Lower leg skin (tissue), 4 donors: ENCODE measurements around the gene GAREM1. TPM values are rescaled to one million over a fixed set of nuclear protein-coding genes. Genes with fewer than 3 reads are reported as not detected.
A peak's percentile ranks its signal among the peaks of the same experiment; 100 is the strongest.

Experiments
- DNase-seq, 2 donors: peaks; one replicate each; pipeline ENCODE4 v3.0.0-alpha.2; 2019; ENCODE audit warnings: low spot score in 2 of 2
- H3K4me3 ChIP-seq: fragments of 200-600 bp; sonication (generic); 2 replicates; pipeline ENCODE4 v1.5.1; 2017; ENCODE audit warnings: mild to moderate bottlenecking, low read depth; ENCODE audit not compliant: poor library complexity, severe bottlenecking
- POLR2A ChIP-seq, 2 donors: fragments of 450-650 bp; IDR thresholded peaks; one replicate each; pipeline ENCODE4 v1.6.1; 2016 to 2017; ENCODE audit warnings: antibody characterized with exemption in 2 of 2, mild to moderate bottlenecking in 1 of 2, moderate library complexity in 1 of 2
- WGBS, 2 donors: methylation state at CpG; one replicate each; pipeline ENCODE4 v1.1.5; 2018; 5-methylcytosine and 5-hydroxymethylcytosine counted together
- intact Hi-C: fragments of 100-400 bp; cut with DNase I; formaldehyde crosslinking; loops from one replicate; pipeline ENCODE4 v1.15.0; 2023; ENCODE audit warnings: low total_unique reads
- total RNA-seq, 4 donors: library from RNA; depleted of rRNA; stranded (reverse); fragments of >200 nt; gene quantifications; one replicate each; pipeline ENCODE4 v1.1.0, GENCODE V29; 2016
- TF ChIP-seq, protein P1 (sequence below), 3 donors: fragments of 450-650 bp; IDR thresholded peaks; one replicate each; pipeline ENCODE4 v1.5.1; 2016; ENCODE audit warnings: antibody characterized with exemption in 3 of 3, mild to moderate bottlenecking in 3 of 3, moderate library complexity in 2 of 3

Gene GAREM1
- total RNA-seq, 4 donors from 2014 or later: 41.1 to 70.9 (median 49.6) TPM

DNA sequence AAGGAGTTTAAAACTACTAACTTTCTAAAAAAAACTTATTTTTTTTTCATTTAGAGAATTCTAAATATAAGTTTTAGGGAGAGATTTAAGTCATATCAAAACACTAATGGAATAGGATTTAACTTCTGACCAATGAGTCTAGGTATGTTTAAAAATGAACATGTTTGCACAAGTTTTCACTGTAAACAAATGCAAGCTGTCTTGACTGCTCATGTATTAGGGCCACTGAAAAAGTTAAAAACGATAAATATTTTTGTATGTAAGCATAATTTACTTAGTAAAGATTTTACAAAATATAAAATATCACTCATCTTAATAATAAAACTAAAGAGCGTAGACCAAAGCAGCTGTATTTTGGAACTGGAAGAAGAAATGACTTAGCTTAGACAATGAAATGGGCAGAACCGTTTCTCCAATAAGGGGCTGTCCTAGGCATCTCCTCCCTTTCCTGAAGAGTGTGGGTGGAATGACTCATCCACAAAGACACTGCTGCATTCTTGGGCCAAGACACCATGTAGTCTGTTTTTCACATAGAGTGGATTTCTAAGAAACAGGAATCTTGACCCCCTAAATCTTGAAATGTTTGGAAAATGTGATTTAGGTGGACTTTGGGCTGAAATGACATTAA lies 162.1 kb downstream of the GAREM1 start:
- no peak for TF ChIP-seq POLR2A (IDR thresholded peaks at IDR 0.05)
- TF ChIP-seq, protein P1, sequence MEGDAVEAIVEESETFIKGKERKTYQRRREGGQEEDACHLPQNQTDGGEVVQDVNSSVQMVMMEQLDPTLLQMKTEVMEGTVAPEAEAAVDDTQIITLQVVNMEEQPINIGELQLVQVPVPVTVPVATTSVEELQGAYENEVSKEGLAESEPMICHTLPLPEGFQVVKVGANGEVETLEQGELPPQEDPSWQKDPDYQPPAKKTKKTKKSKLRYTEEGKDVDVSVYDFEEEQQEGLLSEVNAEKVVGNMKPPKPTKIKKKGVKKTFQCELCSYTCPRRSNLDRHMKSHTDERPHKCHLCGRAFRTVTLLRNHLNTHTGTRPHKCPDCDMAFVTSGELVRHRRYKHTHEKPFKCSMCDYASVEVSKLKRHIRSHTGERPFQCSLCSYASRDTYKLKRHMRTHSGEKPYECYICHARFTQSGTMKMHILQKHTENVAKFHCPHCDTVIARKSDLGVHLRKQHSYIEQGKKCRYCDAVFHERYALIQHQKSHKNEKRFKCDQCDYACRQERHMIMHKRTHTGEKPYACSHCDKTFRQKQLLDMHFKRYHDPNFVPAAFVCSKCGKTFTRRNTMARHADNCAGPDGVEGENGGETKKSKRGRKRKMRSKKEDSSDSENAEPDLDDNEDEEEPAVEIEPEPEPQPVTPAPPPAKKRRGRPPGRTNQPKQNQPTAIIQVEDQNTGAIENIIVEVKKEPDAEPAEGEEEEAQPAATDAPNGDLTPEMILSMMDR (IDR thresholded peaks at IDR 0.05): no peak
- intact Hi-C loops: no loop called here
- WGBS, 2 donors: 19 to 21% methylated on average over 3 of the region's 3 CpGs
- peak in 1 of 2 donors; percentile 34 for DNase-seq
- no peak overlapping the region for H3K4me3 ChIP-seq

GRCh38 chr18:32303400-32303799 lies 167.3 kb downstream of the GAREM1 start:
- WGBS, 2 donors: 76 to 78% methylated on average over 4 of the region's 4 CpGs
- no peak for DNase-seq
- TF ChIP-seq, protein P1 (IDR thresholded peaks at IDR 0.05): no peak
- TF ChIP-seq POLR2A (IDR thresholded peaks at IDR 0.05): no peak
- intact Hi-C loops: no loop called here
- H3K4me3 ChIP-seq: no peak overlapping the region

DNA sequence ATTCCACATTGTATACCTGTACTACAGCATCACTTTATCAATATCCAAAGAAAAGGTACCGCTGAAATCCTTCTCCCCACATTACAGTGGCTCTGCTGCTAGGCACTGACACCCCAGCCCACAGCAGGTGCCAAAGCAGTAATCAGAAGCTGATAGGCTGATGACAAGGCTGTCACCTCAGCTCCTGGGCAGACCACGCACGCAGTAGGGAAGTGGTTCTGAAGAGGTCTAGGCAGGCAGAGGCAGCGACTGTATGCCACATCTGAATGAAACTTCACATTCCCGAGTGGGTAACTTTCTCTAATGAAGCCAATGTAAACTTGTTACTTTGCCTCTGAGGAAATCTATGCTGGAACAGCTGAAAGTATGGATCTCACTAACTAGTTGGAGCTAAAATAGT lies 167.9 kb downstream of the GAREM1 start:
- DNase-seq: no peak
- 83 to 86% methylated on average over 5 of the region's 5 CpGs for WGBS, 2 donors
- no peak overlapping the region for H3K4me3 ChIP-seq
- intact Hi-C loops: no loop called here
- no peak for TF ChIP-seq POLR2A (IDR thresholded peaks at IDR 0.05)
- TF ChIP-seq, protein P1 (IDR thresholded peaks at IDR 0.05): no peak

DNA sequence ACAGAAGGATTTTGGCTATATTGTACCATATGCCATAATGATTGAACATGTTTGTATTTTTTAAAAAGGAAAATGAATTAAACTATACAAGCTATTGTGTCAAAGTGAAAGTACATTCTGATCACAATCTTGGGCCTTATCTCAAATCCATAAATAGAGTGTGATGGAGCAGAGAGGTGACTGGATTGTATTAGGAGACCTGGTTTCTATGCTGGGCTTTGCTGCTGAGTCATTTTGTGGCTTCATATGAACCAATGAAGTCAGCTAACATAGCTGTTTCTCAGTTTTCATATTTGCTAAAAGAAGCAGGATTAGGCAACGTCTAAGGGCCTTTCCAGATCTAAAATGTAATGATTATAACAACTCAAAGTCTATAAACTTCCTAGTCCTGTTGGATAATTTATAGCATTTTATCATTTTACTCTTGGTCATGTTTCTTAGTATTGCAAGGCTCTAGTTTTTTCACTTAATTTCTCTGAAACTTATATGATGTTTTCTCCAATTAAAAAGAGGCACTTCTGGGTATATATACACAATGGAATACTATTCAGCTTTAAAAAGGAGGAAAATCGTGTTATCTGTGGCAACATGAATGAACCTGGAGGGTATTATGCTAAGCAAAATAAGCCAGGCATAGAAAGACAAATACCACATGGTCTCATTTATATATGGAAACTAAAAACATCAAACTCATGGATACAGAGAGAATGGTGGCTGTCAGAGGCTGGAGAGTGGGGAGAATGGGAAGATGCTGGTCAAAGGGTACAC lies 168.5 kb downstream of the GAREM1 start:
- WGBS, 2 donors: 58 to 59% methylated on average over 2 of the region's 2 CpGs
- no peak for DNase-seq
- intact Hi-C loops: no loop called here

DNA sequence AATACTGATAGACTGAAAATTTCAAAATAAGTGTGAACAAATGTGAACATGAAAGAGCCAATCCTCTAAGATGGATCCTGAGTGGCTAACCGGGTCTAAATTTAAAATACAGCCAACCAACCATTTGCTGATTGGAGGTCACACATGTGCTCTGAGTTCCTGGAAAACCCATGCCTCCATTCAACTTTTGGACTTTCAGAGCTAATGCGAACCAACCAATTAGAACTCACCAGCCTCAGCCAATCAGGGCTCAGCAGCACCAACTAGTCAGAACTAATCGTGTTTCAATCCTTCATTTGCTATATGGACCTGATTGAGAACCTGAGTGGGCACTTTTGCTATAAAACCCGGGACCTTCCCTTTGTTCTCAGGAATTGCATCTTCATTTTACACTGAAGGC lies 169.3 kb downstream of the GAREM1 start:
- no peak for DNase-seq
- 84 to 88% methylated on average over 4 of the region's 4 CpGs for WGBS, 2 donors
- H3K4me3 ChIP-seq: no peak overlapping the region
- intact Hi-C loops: no loop called here
- no peak for TF ChIP-seq POLR2A (IDR thresholded peaks at IDR 0.05)
- TF ChIP-seq, protein P1 (IDR thresholded peaks at IDR 0.05): no peak

More for the DNA sequence above, 168.5 kb downstream of the GAREM1 start:
- no peak overlapping the region for H3K4me3 ChIP-seq
- TF ChIP-seq POLR2A (IDR thresholded peaks at IDR 0.05): no peak
- TF ChIP-seq, protein P1 (IDR thresholded peaks at IDR 0.05): no peak
